SW 1271 (cell line): Measurements from ENCODE around the gene BCL2L11.
A peak's percentile ranks its signal among the peaks of the same experiment; 100 is the strongest.

Experiments used
- DNase-seq, 2 experiments: peaks; one replicate each; lab custom pipeline; 2025; lab: John Stamatoyannopoulos, UW

The BCL2L11 gene

DNA sequence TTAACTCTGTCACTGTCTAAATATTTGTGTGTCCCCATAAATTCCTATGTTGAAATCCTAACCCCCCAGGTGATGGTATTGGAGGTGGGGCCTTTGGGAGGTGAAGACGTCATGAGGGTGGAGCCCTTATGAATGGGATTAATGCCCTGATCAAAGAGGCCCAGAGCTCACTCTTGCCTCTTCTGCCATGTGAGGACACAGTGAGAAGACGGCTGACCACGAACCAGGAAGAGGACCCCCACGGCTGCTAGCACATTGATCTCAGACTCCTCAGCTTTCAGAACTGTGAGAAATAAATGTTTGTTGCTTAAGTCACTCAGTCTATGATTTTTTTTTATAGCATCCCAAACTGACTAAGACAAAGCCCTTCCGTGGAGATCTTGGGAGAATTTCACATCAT, 71.2 kb downstream of the BCL2L11 start:
- DNase-seq: no peak

DNA sequence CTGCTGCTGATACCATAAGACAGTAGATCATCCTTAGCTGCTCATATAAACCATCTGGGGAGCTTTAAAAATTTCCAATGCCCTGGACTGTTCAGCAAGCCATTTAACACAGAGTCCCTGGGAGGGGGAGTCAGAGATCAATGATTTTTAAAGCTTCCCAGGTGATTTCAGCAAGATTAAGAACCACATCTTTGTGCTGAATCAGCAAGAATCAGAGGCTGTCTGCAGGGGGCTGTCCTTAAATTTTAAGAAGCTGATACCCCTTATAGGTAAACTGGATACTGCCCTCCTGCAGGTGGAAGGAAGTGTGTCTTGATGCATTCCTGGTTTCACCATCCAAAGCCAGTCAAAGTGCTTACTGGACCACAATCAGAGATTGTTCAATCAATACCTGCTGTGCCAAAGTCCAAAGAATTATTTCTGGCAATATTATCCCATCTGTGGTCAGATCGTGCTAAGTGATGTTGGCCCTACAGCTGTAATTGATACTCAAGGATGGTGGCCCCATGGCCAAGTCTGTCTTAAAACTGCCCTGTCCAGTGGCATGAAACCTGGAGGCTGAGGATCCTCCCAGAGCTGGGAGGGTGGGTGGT, 72.2 kb downstream of the BCL2L11 start:
- no peak for DNase-seq

DNA sequence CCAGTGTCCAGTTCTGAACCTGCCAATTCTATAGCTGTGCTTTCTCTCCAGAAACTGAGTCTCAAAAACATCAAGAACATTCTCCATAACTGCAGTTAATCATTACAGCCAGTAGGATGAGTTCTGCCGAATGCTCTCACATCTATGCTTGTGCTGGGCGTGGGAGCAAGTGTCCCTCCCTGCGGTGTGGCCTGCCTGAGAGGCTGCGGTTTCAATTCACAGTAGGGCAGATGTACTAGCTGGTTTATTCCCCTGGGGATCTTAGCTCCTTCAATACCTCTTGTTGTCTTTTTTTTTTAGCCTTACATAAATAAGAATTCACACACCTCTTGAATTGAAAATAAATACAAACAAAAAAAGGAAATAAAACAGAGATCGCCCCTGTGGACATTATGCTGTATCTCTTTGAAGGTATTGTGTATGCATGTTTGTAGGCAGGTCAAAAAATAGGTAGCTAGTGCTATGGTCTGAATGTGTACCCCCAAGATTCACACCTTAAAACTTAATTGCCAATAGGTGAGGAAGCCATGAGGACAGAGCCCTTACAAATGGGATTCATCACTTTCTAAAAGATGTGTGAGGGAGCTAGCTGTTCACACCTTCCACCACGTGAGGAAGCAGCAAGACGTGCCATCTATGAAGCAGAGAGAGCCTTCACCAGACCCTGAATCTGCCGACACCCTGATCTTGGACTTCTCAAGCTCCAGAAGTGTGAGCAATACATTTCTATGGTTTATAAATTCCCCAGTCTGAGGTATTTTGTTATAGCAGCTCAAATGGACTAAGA, 74.3 kb downstream of the BCL2L11 start:
- no peak for DNase-seq

DNA sequence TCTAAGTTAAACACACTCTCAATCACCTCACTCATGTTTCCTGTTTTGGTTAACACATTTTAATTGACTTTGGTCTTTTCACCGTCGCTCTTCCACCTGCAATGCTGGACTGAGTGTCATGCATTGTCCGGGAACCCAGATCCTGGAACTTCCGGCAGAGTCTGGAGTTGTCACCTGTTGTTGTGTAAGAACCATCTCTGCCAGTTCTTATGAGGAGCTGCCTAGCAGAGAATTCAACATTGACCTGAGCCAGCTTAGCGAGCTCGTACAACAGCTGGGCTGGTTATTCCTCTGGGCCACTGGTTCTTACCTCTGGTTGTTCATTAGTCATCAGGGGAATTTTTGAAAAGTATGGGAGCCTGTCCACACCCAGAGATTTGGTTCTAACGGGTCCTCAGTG, 75.7 kb downstream of the BCL2L11 start:
- no peak for DNase-seq

DNA sequence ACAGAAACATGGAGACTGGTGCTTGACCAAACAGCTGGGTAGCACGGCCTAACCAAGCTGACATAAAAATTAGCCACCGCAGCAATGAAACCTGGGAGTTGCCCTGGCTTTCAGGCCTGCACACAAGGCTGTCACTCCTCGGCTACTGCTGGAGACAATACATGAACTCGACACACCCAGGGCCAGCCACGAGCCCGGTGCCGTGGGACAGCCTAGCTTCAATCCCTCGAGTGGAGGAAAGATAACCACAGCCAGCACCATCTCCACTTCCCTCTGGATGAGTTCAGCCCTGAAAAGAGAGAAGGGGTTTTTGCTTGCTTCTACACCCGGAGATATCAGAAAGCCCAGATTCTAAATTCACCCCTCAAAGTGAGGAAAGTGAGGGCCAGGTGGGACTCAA, 78.0 kb downstream of the BCL2L11 start:
- no peak for DNase-seq

DNA sequence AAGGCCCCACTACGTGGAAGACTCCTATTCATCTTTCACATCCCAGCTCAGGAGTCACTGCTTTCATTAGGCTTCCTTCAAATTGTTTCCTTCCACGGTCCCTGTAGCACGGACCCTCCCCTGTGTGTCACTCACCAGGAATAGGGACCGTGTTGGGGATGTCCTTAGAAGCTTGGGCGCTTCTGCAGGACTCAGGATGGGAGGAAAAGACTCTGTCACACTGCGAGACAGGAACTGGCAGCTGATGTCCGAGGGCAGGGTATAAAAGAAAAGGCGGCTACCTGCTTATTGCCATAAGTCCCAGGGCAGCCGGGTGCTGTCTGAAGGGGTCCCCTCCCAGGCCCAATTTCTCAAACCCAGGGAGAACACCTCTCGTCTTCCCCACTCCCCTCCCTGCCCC, 79.1 kb downstream of the BCL2L11 start:
- no peak for DNase-seq

DNA sequence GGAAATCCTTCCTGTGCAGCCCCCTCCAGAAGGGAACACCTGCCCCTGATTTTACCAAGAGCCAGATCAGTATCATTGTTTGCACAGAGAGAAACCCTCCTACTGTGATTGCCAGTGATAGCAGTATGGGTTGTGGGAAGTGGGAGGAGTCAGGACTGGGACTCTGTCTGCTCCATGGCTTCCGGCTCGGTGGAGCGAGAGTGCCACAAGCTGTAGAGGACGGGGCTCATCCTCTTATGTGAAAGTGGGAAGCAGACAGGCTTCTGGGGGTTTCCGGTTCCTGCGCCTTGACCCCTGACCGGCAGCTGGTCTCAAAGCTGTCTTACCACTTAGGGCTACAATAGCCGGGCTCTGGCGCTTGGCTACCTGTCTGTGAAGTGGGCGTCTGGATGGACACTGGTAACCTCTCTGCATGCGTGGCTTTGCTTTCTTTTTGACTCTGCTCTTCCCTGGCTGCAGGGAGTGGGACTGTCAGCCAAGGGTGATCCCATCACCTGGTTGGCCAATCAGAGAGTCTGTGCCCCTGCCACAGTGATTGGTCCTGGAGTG, 79.7 kb downstream of the BCL2L11 start:
- DNase-seq: no peak

DNA sequence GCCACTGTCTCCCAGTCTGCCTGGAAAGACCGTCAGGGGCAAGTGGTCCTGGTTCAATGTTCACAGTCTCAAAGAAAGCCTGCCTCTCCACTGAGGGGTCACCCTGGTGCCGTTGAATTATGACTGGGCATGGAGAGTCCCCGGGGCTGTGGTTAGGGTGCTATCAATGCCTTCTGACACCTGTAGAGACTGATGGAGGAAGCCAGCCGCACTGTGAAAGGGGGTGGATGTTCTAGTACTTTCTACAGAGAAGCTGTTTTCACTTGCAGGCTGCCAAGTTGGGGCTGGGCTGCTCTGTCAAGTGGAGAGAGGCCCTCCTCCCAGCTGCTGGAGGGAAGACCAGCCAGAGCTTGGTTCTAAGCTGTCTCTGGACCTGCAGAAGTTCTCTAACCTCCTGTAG, 80.5 kb downstream of the BCL2L11 start:
- no peak for DNase-seq

DNA sequence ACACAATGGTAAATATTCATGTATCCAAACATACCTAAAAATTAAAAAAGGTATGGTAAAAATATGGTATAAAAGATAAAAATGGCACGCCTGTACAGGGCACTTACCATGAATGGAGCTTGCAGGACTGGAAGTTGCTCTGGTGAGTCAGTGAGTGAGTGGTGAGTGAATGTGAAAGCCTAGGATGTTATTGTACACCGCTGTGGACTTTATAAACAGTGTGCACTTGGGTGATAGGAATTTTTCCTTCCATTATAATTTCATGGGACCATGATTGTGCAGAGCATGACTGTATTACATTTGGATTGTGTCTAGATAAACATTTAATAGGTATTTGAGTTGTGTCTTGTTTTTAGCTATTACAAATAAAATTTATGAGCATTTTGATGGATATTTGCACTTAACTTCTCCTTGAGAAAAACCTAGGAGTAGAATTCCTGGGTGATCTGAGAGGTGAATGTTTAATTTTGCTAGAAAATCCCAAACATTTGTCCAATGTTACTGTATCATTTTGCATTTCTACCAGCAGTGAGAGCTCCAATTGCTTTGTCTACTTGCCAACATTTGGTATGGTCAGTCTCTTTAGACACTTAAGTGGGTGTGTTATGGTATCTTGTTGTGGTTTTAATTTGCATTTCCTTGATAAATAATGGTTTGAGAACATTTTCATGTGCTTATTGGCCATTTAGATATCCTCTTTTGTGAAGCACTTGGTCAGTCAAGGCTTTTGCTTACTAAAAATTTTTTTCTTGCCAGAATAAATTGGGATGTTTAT, 81.7 kb downstream of the BCL2L11 start:
- DNase-seq: no peak

DNA sequence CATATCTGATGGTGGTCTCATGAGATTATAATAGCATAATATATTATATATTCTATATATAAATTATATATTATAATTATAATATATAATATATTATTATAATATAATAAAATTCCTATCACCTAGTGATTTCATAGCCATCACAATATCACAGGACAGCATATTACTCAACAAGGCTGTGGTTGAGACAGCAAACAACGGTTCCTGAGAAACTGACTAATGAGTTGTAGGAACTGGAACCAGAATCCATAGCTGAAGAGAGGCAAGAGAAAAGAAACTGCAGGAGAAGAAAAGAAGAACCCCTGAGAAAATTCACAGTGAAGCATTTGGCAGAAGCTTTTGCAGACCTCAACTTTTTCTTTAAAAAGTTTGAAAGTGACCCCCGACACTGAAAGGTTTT, 84.0 kb downstream of the BCL2L11 start:
- DNase-seq: no peak

DNA sequence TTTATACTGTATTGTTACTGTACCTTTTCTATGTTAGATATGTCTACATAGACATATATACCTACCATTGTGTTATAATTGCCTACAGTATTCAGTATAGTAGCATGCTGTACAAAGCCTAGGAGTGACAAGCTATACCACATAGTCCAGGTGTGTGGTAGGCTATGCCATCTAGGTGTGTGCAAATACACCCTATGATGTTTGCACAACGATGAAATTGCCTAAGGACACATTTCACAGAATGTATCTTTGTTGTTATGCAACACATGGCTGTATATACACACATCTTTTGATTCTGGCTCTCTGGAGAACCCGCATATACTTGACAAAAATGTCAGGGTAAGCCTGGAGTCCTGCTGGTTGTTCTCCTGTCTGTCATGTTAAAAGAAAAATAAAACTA, 85.1 kb downstream of the BCL2L11 start:
- DNase-seq: no peak

DNA sequence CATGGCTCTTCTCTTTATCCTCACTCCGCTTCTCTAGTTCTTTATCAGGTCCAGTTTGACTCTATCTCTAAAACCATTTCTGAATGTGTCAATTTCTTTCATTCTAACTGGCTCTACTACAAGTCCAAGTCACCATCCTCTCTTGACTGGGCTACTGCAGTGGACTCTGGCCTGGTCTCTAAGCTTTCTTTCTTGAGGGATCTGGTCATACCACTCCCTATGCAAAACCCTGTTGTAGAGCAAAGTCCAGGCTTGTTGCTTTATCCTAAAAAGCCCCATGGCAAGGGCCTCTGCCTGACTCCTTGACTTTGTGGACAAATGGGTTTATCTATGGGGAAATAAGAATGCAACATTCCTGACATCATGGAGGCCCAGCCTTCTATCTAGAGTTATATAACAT, 87.1 kb downstream of the BCL2L11 start:
- no peak for DNase-seq

DNA sequence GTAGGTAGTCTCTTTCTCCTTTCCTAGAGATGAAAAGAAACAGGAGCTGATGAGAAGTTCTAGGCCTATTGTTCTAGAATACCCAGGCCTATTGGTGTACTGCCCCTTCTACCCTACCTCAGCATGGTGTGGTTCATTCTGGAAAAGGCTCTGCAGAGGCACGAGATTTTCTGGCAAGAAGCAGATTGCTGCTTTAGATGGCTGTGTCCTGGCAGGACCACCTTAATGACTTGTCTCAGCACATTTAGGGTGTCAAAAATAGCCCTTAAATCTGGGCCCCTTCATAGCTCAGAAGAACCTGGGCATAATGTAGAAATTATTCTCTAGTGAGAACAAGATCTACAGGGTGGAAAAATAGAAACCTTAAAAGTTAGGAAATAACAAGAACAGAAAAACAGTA, 87.9 kb downstream of the BCL2L11 start:
- DNase-seq: no peak

DNA sequence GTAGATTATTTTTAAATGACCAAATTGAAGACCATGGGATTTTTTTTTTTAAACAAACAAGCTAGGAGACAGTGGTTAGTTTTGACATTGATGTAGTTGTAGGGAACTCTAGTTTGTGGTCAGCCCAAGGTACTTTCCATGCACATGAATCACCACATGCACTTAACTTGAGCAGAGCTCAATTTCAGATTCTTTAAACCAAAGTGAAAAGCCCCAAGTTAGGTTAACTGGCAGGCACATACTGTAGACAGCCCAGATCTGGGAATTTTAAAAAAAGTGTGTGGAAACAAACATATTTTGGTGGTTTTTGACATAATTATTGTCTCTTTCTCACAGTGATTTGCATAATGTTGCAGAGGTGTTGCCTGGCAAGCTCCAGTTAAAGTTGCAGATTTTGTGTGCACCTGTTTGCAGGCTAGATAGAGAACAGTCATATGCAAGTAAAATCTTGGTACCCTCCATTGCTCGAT, 88.4 kb downstream of the BCL2L11 start:
- peak in 1 of 2 experiments; percentile 20 for DNase-seq

DNA sequence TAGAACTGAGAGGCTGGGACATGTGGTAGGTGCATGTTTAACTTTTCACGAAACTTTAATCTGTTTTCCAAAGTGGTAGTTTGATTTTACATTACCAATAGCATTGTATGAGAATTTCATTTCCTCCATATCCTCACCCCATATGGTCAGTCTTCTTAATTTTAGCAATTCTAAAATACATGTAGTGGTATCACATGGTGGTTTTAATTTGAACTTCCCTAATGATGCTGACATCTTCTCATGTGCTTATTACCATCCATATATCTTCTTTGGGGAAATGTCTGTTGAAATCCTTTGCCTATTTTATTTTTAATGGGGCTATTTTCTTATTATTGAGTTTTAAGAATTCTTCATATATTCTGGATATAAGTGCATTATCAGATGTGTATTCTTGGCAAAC, 89.3 kb downstream of the BCL2L11 start:
- no peak for DNase-seq

DNA sequence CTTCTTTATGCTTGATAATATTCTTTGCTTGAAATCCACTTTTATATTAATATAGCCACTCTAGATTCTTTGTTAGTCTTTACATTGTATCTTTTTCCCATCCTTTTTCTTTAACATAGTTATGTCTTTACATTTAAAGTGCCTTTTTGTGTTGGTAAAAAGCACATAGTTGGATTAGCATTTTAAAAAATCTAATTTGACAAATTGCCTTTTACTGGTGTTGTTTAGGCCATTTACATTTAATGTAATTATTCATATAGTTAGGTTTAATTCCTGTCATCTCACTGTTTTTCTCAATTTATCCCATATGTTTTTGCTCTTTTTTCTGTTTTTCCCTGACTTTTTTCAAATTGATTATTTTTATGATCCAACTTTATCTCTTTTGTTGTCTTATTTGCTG, 93.2 kb downstream of the BCL2L11 start:
- no peak for DNase-seq

DNA sequence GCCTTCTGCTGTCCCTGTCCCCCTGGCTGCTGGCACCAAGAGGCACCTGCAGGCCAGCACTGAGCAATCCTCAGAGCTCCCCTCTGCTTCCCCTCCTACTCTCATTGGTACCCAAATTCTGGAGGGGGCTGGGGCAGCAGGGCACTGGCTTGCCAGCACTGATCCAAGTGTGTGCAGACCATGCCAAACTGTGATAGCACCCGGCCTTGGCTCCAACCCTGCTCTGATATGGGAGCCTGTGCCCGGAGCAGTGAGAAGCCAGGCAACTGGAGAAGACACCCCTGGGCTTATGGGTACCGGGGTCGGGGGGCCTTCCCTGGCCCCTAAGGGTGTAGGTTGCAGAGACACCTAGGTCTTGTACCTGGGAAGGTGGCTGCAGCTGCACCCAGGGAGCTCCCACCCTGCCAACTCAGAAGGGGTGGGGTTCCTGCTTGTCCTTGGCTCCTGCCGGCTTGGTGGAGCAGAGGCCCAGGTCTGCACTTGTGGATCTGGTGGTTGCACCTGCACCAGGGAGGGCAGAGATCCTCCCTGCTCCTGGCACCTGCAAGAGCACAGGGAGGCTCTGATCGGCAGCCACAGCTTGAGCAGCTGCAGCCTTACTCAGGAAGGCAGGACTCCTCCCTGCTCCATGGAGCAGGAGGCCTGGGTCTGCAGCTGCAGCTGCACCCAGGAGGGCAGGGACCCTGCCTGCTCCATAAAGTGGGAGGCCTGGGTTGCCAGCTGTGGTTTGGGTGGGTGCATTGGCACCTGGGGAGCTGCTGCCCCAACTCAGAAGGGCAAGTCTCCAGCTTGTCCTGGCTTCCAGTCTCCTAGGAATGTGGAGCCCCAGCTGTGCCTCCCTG, 96.3 kb downstream of the BCL2L11 start:
- DNase-seq: no peak
